Breast epithelium (tissue), 4 donors: ENCODE measurements around the gene KRTAP5-1. TPM values are rescaled to one million over a fixed set of nuclear protein-coding genes. Genes with fewer than 3 reads are reported as not detected.

Source experiments
- DNase-seq, 2 donors: peaks; one replicate each; pipeline ENCODE4 v3.0.0-alpha.2; 2019; ENCODE audit warnings: low spot score in 2 of 2
- H3K27ac ChIP-seq, 2 donors: fragments of 200-600 bp; sonication (generic) in 1 of 2; one replicate each; pipeline ENCODE4 v1.5.1; 2016 to 2019; ENCODE audit warnings: mild to moderate bottlenecking in 1 of 2
- H3K27me3 ChIP-seq, 2 donors: fragments of 200-600 bp; sonication (generic) in 1 of 2; one replicate each; pipeline versions ENCODE4 v1.5.1 to v1.6.0; 2017 to 2019; ENCODE audit warnings: control low read depth in 1 of 2, mild to moderate bottlenecking in 1 of 2
- H3K36me3 ChIP-seq: fragments of 200-600 bp; one replicate; pipeline ENCODE4 v1.5.1; 2019
- H3K4me1 ChIP-seq, 2 donors: fragments of 200-600 bp; sonication (generic); one replicate each; pipeline ENCODE4 v1.5.1; 2016 to 2019; ENCODE audit warnings: control low read depth in 1 of 2
- H3K4me3 ChIP-seq, 3 donors: fragments of 200-600 bp; sonication (generic); 1 replicate in 2 of 3; 2 replicates in 1 of 3; pipeline ENCODE4 v1.5.1; 2016 to 2019; ENCODE audit warnings: mild to moderate bottlenecking in 3 of 3, moderate library complexity in 2 of 3
- H3K9me3 ChIP-seq, 2 donors: fragments of 200-600 bp; sonication (generic) in 1 of 2; one replicate each; pipeline ENCODE4 v1.5.1; 2016 to 2019; ENCODE audit warnings: control low read depth in 1 of 2
- CTCF ChIP-seq, 3 donors: fragments of 450-650 bp; IDR thresholded peaks; one replicate each; pipeline ENCODE4 v1.5.1; 2016 to 2017; ENCODE audit warnings: antibody characterized with exemption in 3 of 3, mild to moderate bottlenecking in 3 of 3, moderate library complexity in 3 of 3
- POLR2A ChIP-seq: fragments of 450-650 bp; IDR thresholded peaks from one replicate; pipeline ENCODE4 v1.6.1; 2016; ENCODE audit warnings: antibody characterized with exemption, mild to moderate bottlenecking, moderate library complexity
- POLR2AphosphoS5 ChIP-seq, 3 donors: sonication (generic); formaldehyde crosslinking; IDR thresholded peaks; one replicate each; pipeline ENCODE4 v1.6.1; 2017; ENCODE audit warnings: antibody characterized with exemption in 3 of 3
- intact Hi-C: fragments of 100-400 bp; cut with DNase I; formaldehyde crosslinking; loops from one replicate; pipeline ENCODE4 v1.15.1; 2023; ENCODE audit warnings: low total_unique reads
- total RNA-seq, 3 donors: library from RNA; depleted of rRNA; stranded (reverse); fragments of >200 nt; gene quantifications; one replicate each; pipeline ENCODE4 v1.1.0, GENCODE V29; 2016

Gene KRTAP5-1
- total RNA-seq, 3 donors from 2014 or later: not detected

GRCh38 chr11:1561955-1562354, 23.1 kb downstream of the KRTAP5-1 start:
- no peaks in the 10 kb centered on the region for H3K36me3 ChIP-seq
- TF ChIP-seq POLR2AphosphoS5 (IDR thresholded peaks at IDR 0.05): no peak
- DNase-seq: no peak
- no peak overlapping the region for H3K4me3 ChIP-seq
- intact Hi-C loops: no loop called here
- H3K27me3 ChIP-seq: no peaks in the 10 kb centered on the region
- no peak overlapping the region for H3K27ac ChIP-seq
- H3K4me1 ChIP-seq: peaks cover 9 to 14% of the 10 kb centered on the region in 2 donors
- no peaks in the 10 kb centered on the region for H3K9me3 ChIP-seq

- no peaks in the 10 kb centered on the region for H3K9me3 ChIP-seq
- no peaks in the 10 kb centered on the region for H3K36me3 ChIP-seq
- intact Hi-C loops: no loop called here
- H3K4me1 ChIP-seq: peaks cover 9 to 14% of the 10 kb centered on the region in 2 donors
- no peak overlapping the region for H3K4me3 ChIP-seq
- no peak for DNase-seq
- TF ChIP-seq CTCF (IDR thresholded peaks at IDR 0.05) (no peak), POLR2A (no peak), POLR2AphosphoS5 (IDR thresholded peaks at IDR 0.05) (no peak)
- H3K27me3 ChIP-seq: no peaks in the 10 kb centered on the region
- no peak overlapping the region for H3K27ac ChIP-seq
Measured at GRCh38 chr11:1561266-1561665, 23.8 kb downstream of the KRTAP5-1 start.

GRCh38 chr11:1560649-1561251, 24.3 kb downstream of the KRTAP5-1 start:
- no peak for DNase-seq
- H3K4me1 ChIP-seq: peaks cover 9 to 14% of the 10 kb centered on the region in 2 donors

GRCh38 chr11:1560002-1560648, 25.0 kb downstream of the KRTAP5-1 start:
- Histone ChIP-seq H3K9me3 (no peaks in the 10 kb centered on the region), H3K4me3 (no peak overlapping the region), H3K36me3 (no peaks in the 10 kb centered on the region), H3K27ac (peak overlapping the region; percentile 90 to 92), H3K27me3 (no peaks in the 10 kb centered on the region), H3K4me1 (peaks cover 9 to 14% of the 10 kb centered on the region in 2 donors)
- intact Hi-C loops: no loop called here
- no peak for DNase-seq
- TF ChIP-seq POLR2AphosphoS5 (IDR thresholded peaks at IDR 0.05) (no peak), POLR2A (no peak), CTCF (IDR thresholded peaks at IDR 0.05) (no peak)

More at GRCh38 chr11:1560649-1561251, 24.3 kb downstream of the KRTAP5-1 start:
- H3K27me3 ChIP-seq: no peaks in the 10 kb centered on the region
- peak overlapping the region in 1 of 2 donors; percentile 90 for H3K27ac ChIP-seq
- TF ChIP-seq CTCF (IDR thresholded peaks at IDR 0.05) (no peak), POLR2A (no peak), POLR2AphosphoS5 (IDR thresholded peaks at IDR 0.05) (no peak)
- H3K36me3 ChIP-seq: no peaks in the 10 kb centered on the region
- H3K4me3 ChIP-seq: no peak overlapping the region
- H3K9me3 ChIP-seq: no peaks in the 10 kb centered on the region
- intact Hi-C loops: no loop called here

GRCh38 chr11:1559111-1559951, 25.8 kb downstream of the KRTAP5-1 start:
- Histone ChIP-seq H3K27me3 (no peaks in the 10 kb centered on the region), H3K27ac (peak overlapping the region; percentile 90 to 92), H3K4me3 (peak overlapping the region in 1 of 3 donors; percentile 43), H3K36me3 (no peaks in the 10 kb centered on the region), H3K9me3 (no peaks in the 10 kb centered on the region), H3K4me1 (peaks cover 9 to 14% of the 10 kb centered on the region in 2 donors)
- peak; percentile 78 to 92 for DNase-seq
- intact Hi-C loops: no loop called here
- no peak for TF ChIP-seq POLR2A
- TF ChIP-seq CTCF (IDR thresholded peaks at IDR 0.05): peak in 1 of 3 donors; percentile 15
- TF ChIP-seq POLR2AphosphoS5 (IDR thresholded peaks at IDR 0.05): peak in 2 of 3 donors; percentile 55 to 70
